Karpas-422 (cell line): ENCODE results near the gene APOL1. TPM values are rescaled to one million over a fixed set of nuclear protein-coding genes. Genes with fewer than 3 reads are reported as not detected.
"Not testable (repeated sequence)": the region's sequence is repeated elsewhere in the genome, so short reads cannot be mapped to it uniquely, and the experiment has no call there.

Source experiments
- DNase-seq: peaks from one replicate; pipeline ENCODE4 v3.0.0-alpha.2; 2015
- H2AFZ ChIP-seq: fragments of 200-600 bp; sonication (generic); 2 replicates; pipeline ENCODE4 v1.6.1; 2014; ENCODE audit warnings: antibody characterized with exemption, low read length, mixed read lengths
- H3K27ac ChIP-seq: fragments of 200-600 bp; sonication (generic); 2 replicates; pipeline ENCODE4 v1.5.1; 2014; ENCODE audit warnings: mild to moderate bottlenecking, low read length, moderate library complexity
- H3K27me3 ChIP-seq: fragments of 200-600 bp; sonication (generic); 2 replicates; pipeline ENCODE4 v1.6.1; 2014; ENCODE audit warnings: low read length, mixed read lengths
- H3K36me3 ChIP-seq: fragments of 200-600 bp; sonication (generic); 2 replicates; pipeline ENCODE4 v1.6.1; 2014; ENCODE audit warnings: low read length, mixed read lengths; ENCODE audit not compliant: insufficient read depth
- H3K4me1 ChIP-seq: fragments of 200-600 bp; sonication (generic); 2 replicates; pipeline ENCODE4 v1.6.1; 2014; ENCODE audit warnings: mild to moderate bottlenecking, low read length, mixed read lengths
- H3K4me2 ChIP-seq: fragments of 200-600 bp; sonication (generic); 2 replicates; pipeline ENCODE4 v1.6.1; 2014; ENCODE audit warnings: low read length, low read depth, mild to moderate bottlenecking; ENCODE audit not compliant: poor library complexity, severe bottlenecking
- H3K4me3 ChIP-seq: fragments of 200-600 bp; sonication (generic); 2 replicates; pipeline ENCODE4 v1.5.1; 2014; ENCODE audit warnings: mild to moderate bottlenecking, antibody characterized with exemption, low read length, mixed read lengths
- H3K79me2 ChIP-seq: fragments of 200-600 bp; sonication (generic); 2 replicates; pipeline ENCODE4 v1.6.1; 2014; ENCODE audit warnings: mild to moderate bottlenecking, low read length, mixed read lengths
- H3K9ac ChIP-seq: fragments of 200-600 bp; sonication (generic); 2 replicates; pipeline ENCODE4 v1.6.0; 2014; ENCODE audit warnings: low read length
- H3K9me2 ChIP-seq: fragments of 200-600 bp; sonication (generic), shearing (Covaris generic); replicated peaks from 2 replicates; pipeline ENCODE4 v1.6.0; 2014; ENCODE audit warnings: mild to moderate bottlenecking, low read length, moderate library complexity; ENCODE audit not compliant: insufficient read depth
- H3K9me3 ChIP-seq: fragments of 300-700, 200-600 bp; sonication (generic); 2 replicates; pipeline ENCODE4 v1.6.1; 2014; ENCODE audit warnings: low read length, mixed read lengths
- H4K20me1 ChIP-seq: fragments of 200-600 bp; sonication (generic); 2 replicates; pipeline ENCODE4 v1.6.1; 2014; ENCODE audit warnings: mild to moderate bottlenecking, antibody characterized with exemption, low read length, low read depth; ENCODE audit not compliant: insufficient read depth
- total RNA-seq: library from RNA; depleted of rRNA; stranded (reverse); fragments of >200 nt; shearing (Covaris generic); gene quantifications from 2 replicates; pipeline ENCODE4 v1.2.3, GENCODE V29; 2014; ENCODE audit warnings: low replicate concordance

Gene APOL1
- total RNA-seq, 1 experiment from 2014 or later, result not detected

- not testable (repeated sequence) for H3K27me3 ChIP-seq, H4K20me1 ChIP-seq, H3K9me3 ChIP-seq, H3K79me2 ChIP-seq, H3K4me1 ChIP-seq, H3K4me2 ChIP-seq, DNase-seq, H3K36me3 ChIP-seq, H3K4me3 ChIP-seq, H2AFZ ChIP-seq, H3K9ac ChIP-seq, H3K9me2 ChIP-seq, H3K27ac ChIP-seq
Observed at GRCh38 chr22:36261675-36262074, 8.7 kb downstream of the APOL1 start.

GRCh38 chr22:36262307-36262706, 9.4 kb downstream of the APOL1 start:
- not testable (repeated sequence) for H3K36me3 ChIP-seq, H2AFZ ChIP-seq

GRCh38 chr22:36263216-36263673, 10.3 kb downstream of the APOL1 start:
- not testable (repeated sequence) for H3K4me3 ChIP-seq, H3K27me3 ChIP-seq, H3K4me2 ChIP-seq, H3K79me2 ChIP-seq, H3K9me2 ChIP-seq, H4K20me1 ChIP-seq, H3K9me3 ChIP-seq, DNase-seq, H3K36me3 ChIP-seq, H3K4me1 ChIP-seq, H3K9ac ChIP-seq, H3K27ac ChIP-seq, H2AFZ ChIP-seq

More at GRCh38 chr22:36262307-36262706, 9.4 kb downstream of the APOL1 start:
- H4K20me1 ChIP-seq, H3K9me2 ChIP-seq, H3K4me1 ChIP-seq, H3K27ac ChIP-seq, H3K4me2 ChIP-seq, H3K79me2 ChIP-seq, DNase-seq, H3K4me3 ChIP-seq, H3K9ac ChIP-seq, H3K9me3 ChIP-seq, H3K27me3 ChIP-seq: not testable (repeated sequence)

DNA sequence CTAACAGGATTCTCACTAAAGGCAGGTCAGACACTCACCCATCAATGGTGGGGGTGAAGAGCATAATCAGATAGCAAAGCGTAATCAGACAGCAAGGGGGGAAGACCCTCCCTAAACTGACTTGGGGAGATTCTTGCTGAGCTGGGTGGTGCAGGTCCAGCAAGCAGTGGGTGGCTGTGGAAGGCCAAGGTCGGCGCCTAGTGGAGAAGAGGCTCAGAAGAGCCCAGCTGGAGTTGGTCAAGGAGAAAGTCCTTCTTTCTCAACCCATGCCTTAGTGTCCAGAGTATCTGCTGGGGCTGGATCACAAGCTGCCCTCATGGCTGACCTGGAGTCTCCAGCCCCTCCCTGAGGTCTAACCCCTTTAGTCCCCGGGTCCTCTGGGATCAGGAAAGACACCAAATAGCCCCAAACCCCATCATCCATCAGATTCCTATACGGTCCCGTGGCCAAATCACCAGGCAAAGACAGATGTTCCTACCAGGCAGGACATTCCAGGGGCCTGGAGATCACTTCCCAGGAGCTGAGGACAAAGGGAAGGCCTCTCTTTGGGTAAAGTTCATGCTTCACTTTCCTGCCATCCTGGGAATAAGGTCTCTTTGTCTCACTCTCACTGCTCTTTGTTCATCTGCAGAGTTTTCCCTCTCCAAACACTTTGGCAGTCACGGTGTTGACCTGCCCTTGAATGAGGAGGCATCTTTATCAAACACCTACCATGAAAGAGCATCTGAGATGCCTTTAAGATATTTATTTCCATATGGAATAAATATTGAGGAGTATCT, 11.1 kb downstream of the APOL1 start:
- not testable (repeated sequence) for H2AFZ ChIP-seq, H3K4me3 ChIP-seq, H3K27me3 ChIP-seq, H3K9me2 ChIP-seq, H3K79me2 ChIP-seq, H3K9me3 ChIP-seq, DNase-seq, H3K4me1 ChIP-seq, H3K9ac ChIP-seq, H3K36me3 ChIP-seq, H4K20me1 ChIP-seq, H3K27ac ChIP-seq, H3K4me2 ChIP-seq

GRCh38 chr22:36267058-36267457, 14.1 kb downstream of the APOL1 start:
- H3K27ac ChIP-seq, result no peak overlapping the region
- no peak overlapping the region for H3K4me3 ChIP-seq
- H3K4me2 ChIP-seq, result no peak overlapping the region
- H3K9me2 ChIP-seq, result no peaks in the 10 kb centered on the region
- H3K79me2 ChIP-seq, result no peaks in the 10 kb centered on the region
- H2AFZ ChIP-seq, result no peak overlapping the region
- H3K9me3 ChIP-seq, result no peaks in the 10 kb centered on the region
- no peaks in the 10 kb centered on the region for H3K4me1 ChIP-seq
- H3K36me3 ChIP-seq, result no peaks in the 10 kb centered on the region
- H3K9ac ChIP-seq, result no peak overlapping the region
- H4K20me1 ChIP-seq, result no peaks in the 10 kb centered on the region
- DNase-seq, result no peak
- H3K27me3 ChIP-seq, result no peaks in the 10 kb centered on the region

DNA sequence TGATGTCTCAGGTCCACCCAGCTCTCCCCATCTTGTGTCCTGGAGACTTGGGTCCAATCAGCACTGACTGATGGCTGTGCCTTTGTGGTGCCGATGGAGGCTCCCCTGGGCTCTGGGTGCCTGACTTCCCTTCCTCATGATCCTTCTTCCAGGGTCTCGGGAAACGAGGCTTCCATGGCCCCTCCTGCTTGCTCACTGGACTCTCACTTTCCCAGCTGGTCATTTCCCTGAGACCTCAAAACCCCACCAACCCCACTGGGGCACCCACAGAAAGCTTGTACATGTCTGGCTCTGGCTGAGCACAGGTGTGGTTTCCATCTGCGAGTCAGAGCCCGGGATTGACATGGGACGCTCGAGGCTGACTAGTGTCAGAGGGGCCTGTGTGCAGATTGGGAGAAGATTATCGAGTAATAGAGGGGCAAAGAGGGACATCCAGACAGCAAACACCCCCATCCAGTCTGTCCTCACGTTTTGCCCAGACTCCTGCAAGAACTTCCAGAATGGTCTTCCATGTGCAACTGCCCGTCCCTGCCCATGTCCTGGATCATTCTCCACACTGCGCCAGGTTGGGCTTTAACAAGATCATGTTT, 15.1 kb downstream of the APOL1 start:
- no peaks in the 10 kb centered on the region for H4K20me1 ChIP-seq
- H3K9me2 ChIP-seq, result no peaks in the 10 kb centered on the region
- H3K79me2 ChIP-seq, result no peaks in the 10 kb centered on the region
- H3K36me3 ChIP-seq, result no peaks in the 10 kb centered on the region
- no peak overlapping the region for H2AFZ ChIP-seq
- H3K27ac ChIP-seq, result no peak overlapping the region
- H3K4me2 ChIP-seq, result no peak overlapping the region
- no peaks in the 10 kb centered on the region for H3K4me1 ChIP-seq
- H3K9me3 ChIP-seq, result no peaks in the 10 kb centered on the region
- H3K4me3 ChIP-seq, result no peak overlapping the region
- H3K9ac ChIP-seq, result no peak overlapping the region
- no peaks in the 10 kb centered on the region for H3K27me3 ChIP-seq
- DNase-seq, result no peak

DNA sequence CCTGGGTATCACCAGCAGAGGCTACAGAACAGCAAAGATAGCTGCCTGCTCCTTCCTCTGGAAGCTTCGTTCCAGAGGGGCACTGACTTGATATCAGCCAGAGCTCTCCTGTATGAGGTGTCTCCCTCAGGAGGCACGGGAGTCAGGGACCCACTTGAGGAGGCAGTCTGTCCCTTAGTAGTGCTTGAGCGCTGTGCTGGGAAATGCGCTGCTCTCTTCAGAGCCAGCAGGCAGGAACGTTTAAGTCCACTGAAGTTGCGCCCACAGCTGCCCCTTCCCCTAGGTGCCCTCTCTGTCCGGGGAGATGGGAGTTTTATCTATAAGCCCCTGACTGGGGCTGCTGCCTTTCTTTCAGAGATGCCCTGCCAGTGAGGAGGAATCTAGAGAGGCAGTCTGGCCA, 18.3 kb downstream of the APOL1 start:
- not testable (repeated sequence) for H3K4me1 ChIP-seq, H3K9me2 ChIP-seq, H3K79me2 ChIP-seq, H4K20me1 ChIP-seq, H2AFZ ChIP-seq, H3K9ac ChIP-seq, H3K27me3 ChIP-seq, H3K36me3 ChIP-seq, DNase-seq, H3K27ac ChIP-seq, H3K4me2 ChIP-seq, H3K9me3 ChIP-seq, H3K4me3 ChIP-seq

- H3K4me3 ChIP-seq, H4K20me1 ChIP-seq, H3K9me2 ChIP-seq, H3K27me3 ChIP-seq, H3K4me2 ChIP-seq, H3K9me3 ChIP-seq, H3K79me2 ChIP-seq, DNase-seq, H2AFZ ChIP-seq, H3K36me3 ChIP-seq, H3K9ac ChIP-seq, H3K27ac ChIP-seq, H3K4me1 ChIP-seq: not testable (repeated sequence)
Observed at GRCh38 chr22:36271951-36272350, 19.0 kb downstream of the APOL1 start.
